Ascending aorta (tissue), 2 donors: ENCODE results near the gene ITGA8. TPM values are rescaled to one million over a fixed set of nuclear protein-coding genes. Genes with fewer than 3 reads are reported as not detected.

Source experiments
- DNase-seq, 2 donors: peaks; one replicate each; pipeline ENCODE4 v3.0.0-alpha.2; 2019; ENCODE audit warnings: low spot score in 2 of 2
- H3K27ac ChIP-seq, 2 donors: fragments of 200-600 bp; sonication (generic); one replicate each; pipeline ENCODE4 v1.5.1; 2016 to 2017; ENCODE audit warnings: mild to moderate bottlenecking in 1 of 2
- H3K27me3 ChIP-seq: fragments of 200-600 bp; sonication (generic); one replicate; pipeline ENCODE4 v1.5.1; 2017
- H3K36me3 ChIP-seq, 2 donors: fragments of 200-600 bp; sonication (generic); one replicate each; pipeline ENCODE4 v1.5.1; 2016
- H3K4me1 ChIP-seq, 2 donors: fragments of 200-600 bp; sonication (generic); one replicate each; pipeline ENCODE4 v1.5.1; 2016 to 2017; ENCODE audit warnings: mild to moderate bottlenecking in 1 of 2
- H3K4me3 ChIP-seq, 2 donors: fragments of 200-600 bp; sonication (generic); one replicate each; pipeline ENCODE4 v1.5.1; 2016 to 2017; ENCODE audit warnings: mild to moderate bottlenecking in 1 of 2
- H3K9me3 ChIP-seq, 2 donors: fragments of 200-600 bp; sonication (generic); one replicate each; pipeline ENCODE4 v1.5.1; 2016
- CTCF ChIP-seq, 3 experiments: fragments of 200-600 bp in 2 of 3; fragments of 450-650 bp in 1 of 3; sonication (generic) in 2 of 3; IDR thresholded peaks; one replicate each; pipeline ENCODE4 v1.5.1; 2016 to 2019; ENCODE audit warnings: antibody characterized with exemption in 3 of 3, mild to moderate bottlenecking in 1 of 3, moderate library complexity in 1 of 3
- intact Hi-C: fragments of 100-400 bp; cut with DNase I; formaldehyde crosslinking; loops from one replicate; pipeline ENCODE4 v1.15.1; 2023
- total RNA-seq: library from RNA; depleted of rRNA; stranded (reverse); fragments of >200 nt; gene quantifications from one replicate; pipeline ENCODE4 v1.1.0, GENCODE V29; 2016

The ITGA8 gene
- total RNA-seq, 1 donor from 2014 or later: 231 TPM

GRCh38 chr10:15740261-15740660, 20.5 kb upstream of the ITGA8 start:
- intact Hi-C loops: no loop called here
- Histone ChIP-seq H3K27me3 (no peaks in the 10 kb centered on the region), H3K9me3 (no peaks in the 10 kb centered on the region), H3K36me3 (no peaks in the 10 kb centered on the region), H3K4me3 (no peak overlapping the region), H3K27ac (no peak overlapping the region), H3K4me1 (peaks cover under 1 to 14% of the 10 kb centered on the region in 2 donors)
- TF ChIP-seq CTCF (IDR thresholded peaks at IDR 0.05): no peak
- DNase-seq: no peak

GRCh38 chr10:15739254-15739970, 19.7 kb upstream of the ITGA8 start:
- peaks cover 2 to 16% of the 10 kb centered on the region in 2 donors for H3K4me1 ChIP-seq
- no peak overlapping the region for H3K27ac ChIP-seq
- no peak for TF ChIP-seq CTCF (IDR thresholded peaks at IDR 0.05)
- DNase-seq: no peak
- intact Hi-C loops: no loop called here
- H3K27me3 ChIP-seq: no peaks in the 10 kb centered on the region
- H3K4me3 ChIP-seq: no peak overlapping the region
- H3K9me3 ChIP-seq: no peaks in the 10 kb centered on the region
- H3K36me3 ChIP-seq: no peaks in the 10 kb centered on the region

GRCh38 chr10:15738270-15738925, 18.7 kb upstream of the ITGA8 start:
- Histone ChIP-seq H3K9me3 (no peaks in the 10 kb centered on the region), H3K4me3 (peak overlapping the region in 1 of 2 donors; percentile 14), H3K27ac (peak overlapping the region; percentile 1 to 14), H3K27me3 (no peaks in the 10 kb centered on the region), H3K4me1 (peaks cover 2 to 16% of the 10 kb centered on the region in 2 donors), H3K36me3 (no peaks in the 10 kb centered on the region)
- intact Hi-C loops: no loop called here
- no peak for DNase-seq
- no peak for TF ChIP-seq CTCF (IDR thresholded peaks at IDR 0.05)

GRCh38 chr10:15737656-15738055, 17.9 kb upstream of the ITGA8 start:
- Histone ChIP-seq H3K27me3 (no peaks in the 10 kb centered on the region), H3K36me3 (no peaks in the 10 kb centered on the region), H3K4me3 (no peak overlapping the region), H3K4me1 (peaks cover 2 to 16% of the 10 kb centered on the region in 2 donors), H3K9me3 (no peaks in the 10 kb centered on the region), H3K27ac (no peak overlapping the region)
- intact Hi-C loops: no loop called here
- no peak for TF ChIP-seq CTCF (IDR thresholded peaks at IDR 0.05)
- DNase-seq: no peak

- Histone ChIP-seq H3K4me3 (no peak overlapping the region), H3K9me3 (peaks cover 0 to 2% of the 10 kb centered on the region in 2 donors), H3K27me3 (no peaks in the 10 kb centered on the region), H3K4me1 (peaks cover 2 to 16% of the 10 kb centered on the region in 2 donors), H3K27ac (no peak overlapping the region), H3K36me3 (no peaks in the 10 kb centered on the region)
- no peak for DNase-seq
- TF ChIP-seq CTCF (IDR thresholded peaks at IDR 0.05): no peak
- intact Hi-C loops: no loop called here
Observed at GRCh38 chr10:15735763-15736162, 16.0 kb upstream of the ITGA8 start.
